GM19452 (cell line): ENCODE data around the gene TOMM22.

Experiments
- ATAC-seq: cut with Tn5 transposase; IDR thresholded peaks from one replicate; pipeline ENCODE4 v1.9.1; 2021; ENCODE audit not compliant: unreplicated experiment

The TOMM22 gene

GRCh38 chr22:38733724-38734381 lies 52.1 kb downstream of the TOMM22 start:
- ATAC-seq: no peak

GRCh38 chr22:38734421-38735100 lies 52.8 kb downstream of the TOMM22 start:
- ATAC-seq: no peak
